H1 (cell line): ENCODE measurements around the gene RBMY1J. TPM values are rescaled to one million over a fixed set of nuclear protein-coding genes. Genes with fewer than 3 reads are reported as not detected.

ENCODE experiments used
- CTCF ChIA-PET: fragments of 300-600 bp; sonication (Branson Sonifier 250); formaldehyde crosslinking; loops from one replicate; lab custom pipeline; 2021; ENCODE audit not compliant: partially characterized antibody; lab: Charles Lee
- POLR2A ChIA-PET: fragments of 300-600 bp; sonication (Branson Sonifier 250); formaldehyde crosslinking; loops from one replicate; lab custom pipeline; 2021; ENCODE audit warnings: inconsistent platforms; ENCODE audit not compliant: partially characterized antibody; lab: Charles Lee
- DNase-seq, 2 experiments: peaks; one replicate each; pipeline versions ENCODE4 v3.0.0 to v3.0.0-alpha.2; 2010 to 2022; ENCODE audit warnings: low spot score in 2 of 2, low read depth in 1 of 2, mixed read lengths in 1 of 2
- FAIRE-seq: peaks from 2 replicates; lab custom pipeline; 2011; peaks lifted over from hg19 to GRCh38; lab: Jason Lieb, UNC
- H2AFZ ChIP-seq: 2 replicates; pipeline ENCODE4 v1.8.1; 2012; ENCODE audit warnings: low read length, inconsistent platforms
- H2AK5ac ChIP-seq: 2 replicates; pipeline ENCODE4 v1.6.1; 2013; ENCODE audit warnings: low read depth, low read length
- H2BK120ac ChIP-seq: replicated peaks from 2 replicates; pipeline ENCODE3; 2013; ENCODE audit warnings: low read depth, low read length, inconsistent platforms
- H2BK12ac ChIP-seq: 2 replicates; pipeline ENCODE4 v1.6.1; 2013; ENCODE audit warnings: low read depth, low read length
- H2BK15ac ChIP-seq: 2 replicates; pipeline ENCODE4 v1.6.1; 2013; ENCODE audit warnings: low read length
- H2BK20ac ChIP-seq: 2 replicates; pipeline ENCODE4 v1.6.1; 2013; ENCODE audit warnings: low read length
- H2BK5ac ChIP-seq: 2 replicates; pipeline ENCODE4 v1.6.1; 2013; ENCODE audit warnings: low read depth, low read length
- H3K14ac ChIP-seq: 2 replicates; pipeline ENCODE4 v1.6.1; 2013; ENCODE audit warnings: inconsistent platforms; ENCODE audit not compliant: insufficient read length
- H3K18ac ChIP-seq: 2 replicates; pipeline ENCODE4 v1.6.1; 2013; ENCODE audit warnings: low read length; ENCODE audit errors: extremely low read depth
- H3K23ac ChIP-seq: 2 replicates; pipeline ENCODE4 v1.6.1; 2013; ENCODE audit warnings: inconsistent platforms; ENCODE audit not compliant: insufficient read length
- H3K23me2 ChIP-seq: 2 replicates; pipeline ENCODE4 v1.6.1; 2013; ENCODE audit warnings: low read depth, low read length
- H3K27ac ChIP-seq: 2 replicates; pipeline ENCODE4 v1.6.1; 2011; ENCODE audit warnings: low read depth, low read length, inconsistent platforms
- H3K27me3 ChIP-seq, 4 experiments: replicated peaks in 1 of 4; 1 replicate in 1 of 4; 2 replicates in 3 of 4; pipeline versions ENCODE4 v1.6.1 to v1.8.1; 2011 to 2013; ENCODE audit warnings: low read length in 3 of 4, mild to moderate bottlenecking in 3 of 4, inconsistent platforms in 2 of 4, mixed read lengths in 2 of 4, moderate library complexity in 1 of 4; ENCODE audit not compliant: control insufficient read depth in 3 of 4, insufficient read depth in 3 of 4; ENCODE audit errors: extremely low read depth in 1 of 4
- H3K36me3 ChIP-seq, 4 experiments: 2 replicates each; pipeline versions ENCODE4 v1.6.1 to v1.8.1; 2011 to 2013; ENCODE audit warnings: mild to moderate bottlenecking in 4 of 4, low read length in 3 of 4, moderate library complexity in 2 of 4, control low read depth in 1 of 4, inconsistent platforms in 1 of 4; ENCODE audit not compliant: insufficient read depth in 4 of 4, control insufficient read depth in 2 of 4
- H3K4ac ChIP-seq: replicated peaks from 2 replicates; pipeline ENCODE3; 2013; ENCODE audit warnings: low read length, low read depth, mixed read lengths, inconsistent platforms; ENCODE audit not compliant: insufficient read length
- H3K4me1 ChIP-seq, 4 experiments: replicated peaks in 1 of 4; 1 replicate in 1 of 4; 2 replicates in 3 of 4; pipeline versions ENCODE4 v1.6.1 to v1.8.1; 2011 to 2013; ENCODE audit warnings: low read length in 3 of 4, inconsistent platforms in 2 of 4, mixed read lengths in 1 of 4; ENCODE audit not compliant: insufficient read depth in 4 of 4, control insufficient read depth in 3 of 4
- H3K4me2 ChIP-seq, 2 experiments: 2 replicates each; pipeline versions ENCODE4 v1.6.1 to v1.8.1; 2011 to 2013; ENCODE audit warnings: low read depth in 2 of 2, low read length in 2 of 2, control low read depth in 1 of 2, inconsistent platforms in 1 of 2, mild to moderate bottlenecking in 1 of 2; ENCODE audit not compliant: insufficient read depth in 1 of 2
- H3K4me3 ChIP-seq, 4 experiments: fragments of 200-600, 300-600 bp in 1 of 4; sonication (generic), shearing (Covaris generic), sonication (Bioruptor Twin) in 1 of 4; 2 replicates each; pipeline versions ENCODE4 v1.5.1 to v1.8.1; 2011 to 2016; ENCODE audit warnings: low read length in 4 of 4, low read depth in 3 of 4, control low read depth in 2 of 4, inconsistent platforms in 2 of 4, mild to moderate bottlenecking in 2 of 4, mixed read lengths in 1 of 4, moderate library complexity in 1 of 4; ENCODE audit not compliant: insufficient read depth in 2 of 4; ENCODE audit errors: extremely low read depth in 1 of 4
- H3K56ac ChIP-seq: replicated peaks from 2 replicates; pipeline ENCODE3; 2013; ENCODE audit warnings: low read depth, mild to moderate bottlenecking, mixed read lengths, low read length, inconsistent platforms; ENCODE audit not compliant: insufficient read length
- H3K79me1 ChIP-seq: 2 replicates; pipeline ENCODE4 v1.6.1; 2013; ENCODE audit warnings: low read depth, low read length, control low read depth
- H3K79me2 ChIP-seq, 2 experiments: 2 replicates each; pipeline versions ENCODE4 v1.6.1 to v1.8.1; 2012 to 2013; ENCODE audit warnings: low read length in 2 of 2, mild to moderate bottlenecking in 2 of 2, inconsistent platforms in 1 of 2; ENCODE audit not compliant: insufficient read depth in 2 of 2, control insufficient read depth in 1 of 2
- H3K9ac ChIP-seq, 4 experiments: replicated peaks in 1 of 4; 1 replicate in 1 of 4; 2 replicates in 3 of 4; pipeline versions ENCODE4 v1.6.1 to v1.8.1; 2011 to 2013; ENCODE audit warnings: low read depth in 3 of 4, low read length in 3 of 4, control low read depth in 2 of 4, mild to moderate bottlenecking in 2 of 4, moderate library complexity in 2 of 4, inconsistent platforms in 1 of 4; ENCODE audit errors: extremely low read depth in 1 of 4
- H3K9me3 ChIP-seq, 2 experiments: 2 replicates each; pipeline versions ENCODE4 v1.6.1 to v1.8.1; 2012 to 2013; ENCODE audit warnings: mild to moderate bottlenecking in 2 of 2, moderate library complexity in 2 of 2, control low read depth in 1 of 2, inconsistent platforms in 1 of 2, low read depth in 1 of 2, low read length in 1 of 2, mixed read lengths in 1 of 2; ENCODE audit not compliant: insufficient read depth in 2 of 2
- H4K20me1 ChIP-seq, 2 experiments: replicated peaks in 1 of 2; 2 replicates each; pipeline versions ENCODE3 to v1.8.1; 2011 to 2013; ENCODE audit warnings: inconsistent platforms in 2 of 2, low read length in 2 of 2, mild to moderate bottlenecking in 1 of 2; ENCODE audit not compliant: insufficient read depth in 2 of 2, control insufficient read depth in 1 of 2
- H4K5ac ChIP-seq: 2 replicates; pipeline ENCODE4 v1.6.1; 2013; ENCODE audit warnings: low read length, low read depth, mixed read lengths, inconsistent platforms; ENCODE audit not compliant: insufficient read length
- H4K8ac ChIP-seq: 2 replicates; pipeline ENCODE4 v1.8.0; 2013; ENCODE audit warnings: mild to moderate bottlenecking, moderate library complexity, low read length, inconsistent platforms; ENCODE audit not compliant: insufficient read depth; ENCODE audit errors: extremely low read depth
- H4K91ac ChIP-seq: replicated peaks from 2 replicates; pipeline ENCODE3; 2013; ENCODE audit warnings: low read length, mixed read lengths, inconsistent platforms; ENCODE audit not compliant: insufficient read length
- EZH2 ChIP-seq: fragments of 200-600 bp; sonication (generic); IDR thresholded peaks from 2 replicates; pipeline ENCODE4 v1.7.1; 2012; ENCODE audit warnings: low read depth, mild to moderate bottlenecking, moderate library complexity, low read length, inconsistent platforms; ENCODE audit not compliant: severe bottlenecking
- HDAC2 ChIP-seq, 2 experiments: fragments of 300-600 bp in 1 of 2; sonication (generic) in 1 of 2; IDR thresholded peaks; 2 replicates each; pipeline ENCODE4 v1.6.1; 2011 to 2012; ENCODE audit warnings: low read depth in 2 of 2, low read length in 2 of 2, mild to moderate bottlenecking in 2 of 2, moderate library complexity in 2 of 2, borderline replicate concordance in 1 of 2, inconsistent platforms in 1 of 2
- POU5F1 ChIP-seq: IDR thresholded peaks from 2 replicates; pipeline ENCODE4 v1.6.1; 2011; ENCODE audit warnings: low read depth, mild to moderate bottlenecking, low read length, moderate library complexity
- RFX5 ChIP-seq: IDR thresholded peaks from 2 replicates; pipeline ENCODE4 v1.6.1; 2011; ENCODE audit warnings: low read depth, low read length, improper control_type of control experiment, borderline replicate concordance
- polyA plus RNA-seq, 7 experiments: library from polyadenylated mRNA; depleted of rRNA in 3 of 7; stranded (reverse) in 5 of 7; unstranded in 2 of 7; fragments of >200 nt in 5 of 7; fragments of 200-250 nt in 2 of 7; gene quantifications; 1 replicate in 5 of 7; 2 replicates in 1 of 7; 4 replicates in 1 of 7; pipeline versions ENCODE4 v1.2.1 to v1.2.3, GENCODE V29; 2011 to 2013; ENCODE audit warnings: missing spikeins in 2 of 7, mixed read lengths in 2 of 7
- total RNA-seq: library from RNA; stranded (reverse); fragmentation: NEBNext Ultra II Directional; extraction: Animal tissue kit (Norgen Biotek cat#: 25700); gene quantifications from 2 replicates; pipeline ENCODE4 v1.2.1, GENCODE V29; 2021

Gene RBMY1J
- total and polyA plus RNA-seq, 2 of the 8 experiments (the other 6 are each of a cell fraction or from before 2014, with no cell fraction given) = not detected

DNA sequence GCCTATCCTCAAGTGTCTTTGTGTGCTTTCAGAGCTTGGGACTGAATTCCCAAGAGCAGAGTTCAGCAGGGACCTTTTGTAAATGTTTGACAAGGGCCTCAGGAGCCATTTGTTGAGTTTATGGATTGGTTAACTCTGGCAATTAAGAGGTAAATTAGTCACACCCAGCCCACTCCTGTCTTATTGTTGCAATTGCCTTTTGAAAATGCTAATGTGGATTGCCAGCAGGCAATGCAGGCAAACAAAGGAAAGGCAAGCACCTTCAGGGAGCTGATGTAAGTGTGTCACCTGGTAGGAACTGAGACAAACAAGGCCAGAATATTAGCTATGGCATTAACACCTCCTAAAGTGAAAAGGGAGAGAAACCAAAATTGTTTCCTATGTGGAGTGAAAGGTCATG, 29.7 kb upstream of the RBMY1J start:
- Histone ChIP-seq H4K20me1 (no peaks in the 10 kb centered on the region), H2BK120ac (no peak overlapping the region), H3K23ac (no peak overlapping the region), H3K9ac (no peak overlapping the region), H3K4me2 (no peak overlapping the region), H3K56ac (no peak overlapping the region), H2BK5ac (no peak overlapping the region), H3K27me3 (no peaks in the 10 kb centered on the region), H2AK5ac (no peak overlapping the region), H3K79me2 (no peaks in the 10 kb centered on the region), H3K4ac (no peak overlapping the region), H3K36me3 (no peaks in the 10 kb centered on the region), H2BK20ac (no peak overlapping the region), H3K4me1 (no peaks in the 10 kb centered on the region), H4K91ac (no peak overlapping the region), H3K4me3 (no peak overlapping the region)
- FAIRE-seq = no peak
- POLR2A ChIA-PET = no interaction called here
- CTCF ChIA-PET = no interaction called here
- TF ChIP-seq EZH2 (no peak), RFX5 (no peak), POU5F1 (no peak), HDAC2 (IDR thresholded peaks at IDR 0.05; ENCODE audit: borderline replicate concordance in 1 of 2, low read depth in 2 of 2, low read length in 2 of 2) (no peak)
- TF ChIP-seq, all 59 proteins: peak for 0
- no peak overlapping the region for H4K8ac ChIP-seq
- no peak overlapping the region for H2AFZ ChIP-seq
- H3K18ac ChIP-seq = no peak overlapping the region
- no peak overlapping the region for H2BK15ac ChIP-seq
- no peak overlapping the region for H2BK12ac ChIP-seq
- no peaks in the 10 kb centered on the region for H3K79me1 ChIP-seq
- no peak overlapping the region for H3K27ac ChIP-seq
- H3K9me3 ChIP-seq = peaks cover 0 to 14% of the 10 kb centered on the region in 2 experiments; a peak in 2 of 4 replicates
- no peak for DNase-seq
- H4K5ac ChIP-seq = no peak overlapping the region
- H3K23me2 ChIP-seq = no peaks in the 10 kb centered on the region
- no peak overlapping the region for H3K14ac ChIP-seq
